OCI-LY1 (cell line): ENCODE results near the gene PLVAP.

ENCODE experiments used
- EZH2 ChIP-seq: fragments of 200-600 bp; sonication (generic), shearing (Covaris generic); IDR thresholded peaks from 2 replicates; pipeline ENCODE4 v1.8.0; 2017; ENCODE audit warnings: borderline replicate concordance, mixed run types, mild to moderate bottlenecking, antibody characterized with exemption, low read length, moderate library complexity, mixed read lengths
- TF ChIP-seq, protein P1 (sequence below): fragments of 200-600 bp; sonication (generic), shearing (Covaris generic); IDR thresholded peaks from 2 replicates; pipeline ENCODE4 v1.5.1; 2017; ENCODE audit warnings: mild to moderate bottlenecking, antibody characterized with exemption, low read length, moderate library complexity, mixed read lengths

DNA sequence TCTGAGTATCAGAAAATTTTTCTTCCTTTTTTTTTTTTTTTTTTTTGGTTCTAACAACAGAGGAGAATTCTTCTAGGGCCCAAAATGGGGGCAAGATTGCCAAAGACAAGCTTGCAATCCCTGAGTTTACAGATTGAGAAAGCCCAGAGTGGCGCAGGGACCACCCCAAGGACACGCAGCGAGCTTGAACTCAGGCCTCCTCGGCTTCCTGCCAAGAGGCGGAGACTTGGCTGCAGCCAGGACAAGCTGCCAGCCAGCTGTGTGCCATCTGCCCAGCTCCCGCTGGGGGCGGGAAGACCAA is 72.0 kb downstream of the PLVAP start:
- TF ChIP-seq, protein P1, sequence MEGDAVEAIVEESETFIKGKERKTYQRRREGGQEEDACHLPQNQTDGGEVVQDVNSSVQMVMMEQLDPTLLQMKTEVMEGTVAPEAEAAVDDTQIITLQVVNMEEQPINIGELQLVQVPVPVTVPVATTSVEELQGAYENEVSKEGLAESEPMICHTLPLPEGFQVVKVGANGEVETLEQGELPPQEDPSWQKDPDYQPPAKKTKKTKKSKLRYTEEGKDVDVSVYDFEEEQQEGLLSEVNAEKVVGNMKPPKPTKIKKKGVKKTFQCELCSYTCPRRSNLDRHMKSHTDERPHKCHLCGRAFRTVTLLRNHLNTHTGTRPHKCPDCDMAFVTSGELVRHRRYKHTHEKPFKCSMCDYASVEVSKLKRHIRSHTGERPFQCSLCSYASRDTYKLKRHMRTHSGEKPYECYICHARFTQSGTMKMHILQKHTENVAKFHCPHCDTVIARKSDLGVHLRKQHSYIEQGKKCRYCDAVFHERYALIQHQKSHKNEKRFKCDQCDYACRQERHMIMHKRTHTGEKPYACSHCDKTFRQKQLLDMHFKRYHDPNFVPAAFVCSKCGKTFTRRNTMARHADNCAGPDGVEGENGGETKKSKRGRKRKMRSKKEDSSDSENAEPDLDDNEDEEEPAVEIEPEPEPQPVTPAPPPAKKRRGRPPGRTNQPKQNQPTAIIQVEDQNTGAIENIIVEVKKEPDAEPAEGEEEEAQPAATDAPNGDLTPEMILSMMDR = no peak
- no peak for TF ChIP-seq EZH2
